ENCODE measurements around the gene DNM3. TPM values are rescaled to one million over a fixed set of nuclear protein-coding genes. Genes with fewer than 3 reads are reported as not detected.

The DNM3 gene
- total RNA-seq, 1 donor from 2014 or later = 1.8 TPM

- no peak overlapping the region for H3K4me3 ChIP-seq (ENCODE audit: low read depth, low read length)
- TF ChIP-seq CTCF (conservative IDR thresholded peaks at IDR 0.05; ENCODE audit: low read depth, low read length) = peak; percentile 88
- no peak for DNase-seq (ENCODE audit: low read depth)
These were observed 143.7 kb downstream of the DNM3 start for GRCh38 chr1:171984850-171985485.

GRCh38 chr1:171985639-171986038 lies 144.3 kb downstream of the DNM3 start:
- peak; percentile 53 for TF ChIP-seq CTCF (conservative IDR thresholded peaks at IDR 0.05; ENCODE audit: low read depth, low read length)
- no peak overlapping the region for H3K4me3 ChIP-seq (ENCODE audit: low read depth, low read length)
- no peak for DNase-seq (ENCODE audit: low read depth)

- DNase-seq (ENCODE audit: low read depth) = no peak
- no peak for TF ChIP-seq CTCF (conservative IDR thresholded peaks at IDR 0.05; ENCODE audit: low read depth, low read length)
- H3K4me3 ChIP-seq (ENCODE audit: low read depth, low read length) = no peak overlapping the region
These were observed 147.1 kb downstream of the DNM3 start for GRCh38 chr1:171988243-171988885.

GRCh38 chr1:171990371-171990770 lies 149.1 kb downstream of the DNM3 start:
- no peak overlapping the region for H3K4me3 ChIP-seq (ENCODE audit: low read depth, low read length)
- TF ChIP-seq CTCF (conservative IDR thresholded peaks at IDR 0.05; ENCODE audit: low read depth, low read length) = no peak
- DNase-seq (ENCODE audit: low read depth) = no peak

- no peak for DNase-seq (ENCODE audit: low read depth)
- H3K4me3 ChIP-seq (ENCODE audit: low read depth, low read length) = no peak overlapping the region
- TF ChIP-seq CTCF (conservative IDR thresholded peaks at IDR 0.05; ENCODE audit: low read depth, low read length) = no peak
These were observed 153.0 kb downstream of the DNM3 start for GRCh38 chr1:171994293-171994692.

GRCh38 chr1:171995573-171995972 lies 154.3 kb downstream of the DNM3 start:
- DNase-seq (ENCODE audit: low read depth) = no peak
- no peak overlapping the region for H3K4me3 ChIP-seq (ENCODE audit: low read depth, low read length)
- no peak for TF ChIP-seq CTCF (conservative IDR thresholded peaks at IDR 0.05; ENCODE audit: low read depth, low read length)

GRCh38 chr1:171997936-171998335 lies 156.6 kb downstream of the DNM3 start:
- H3K4me3 ChIP-seq (ENCODE audit: low read depth, low read length) = no peak overlapping the region
- no peak for DNase-seq (ENCODE audit: low read depth)
- TF ChIP-seq CTCF (conservative IDR thresholded peaks at IDR 0.05; ENCODE audit: low read depth, low read length) = no peak

Measured in epithelial cell of proximal tubule (primary cell).